HUDEP-2 (cell line): ENCODE measurements around the gene ORC6.

Experiments
- DNase-seq, 76 experiments: peaks; one replicate each; lab custom pipeline; 2025; ENCODE audit not compliant: unreplicated experiment in 76 of 76; lab: John Stamatoyannopoulos, UW

ORC6 gene

DNA sequence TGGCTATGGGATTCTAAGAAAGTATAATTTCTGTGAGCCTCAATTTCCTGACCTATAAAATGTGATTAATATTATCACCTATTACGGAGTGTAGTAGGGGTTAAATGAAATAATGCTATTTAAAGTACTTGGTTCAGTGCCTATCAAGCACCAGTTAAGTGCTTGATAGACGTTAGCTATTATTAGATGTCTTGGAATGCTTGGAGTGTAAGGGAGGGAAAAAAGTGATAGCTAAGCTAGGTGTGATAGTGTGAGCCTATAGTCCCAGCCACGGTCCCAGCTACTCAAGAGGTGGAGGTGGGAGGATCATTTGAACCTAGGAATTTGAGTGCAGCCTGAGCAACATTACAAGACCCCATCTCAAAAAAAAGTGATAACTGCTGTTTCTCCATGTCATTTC lies 7.5 kb downstream of the ORC6 start:
- DNase-seq = no peak

DNA sequence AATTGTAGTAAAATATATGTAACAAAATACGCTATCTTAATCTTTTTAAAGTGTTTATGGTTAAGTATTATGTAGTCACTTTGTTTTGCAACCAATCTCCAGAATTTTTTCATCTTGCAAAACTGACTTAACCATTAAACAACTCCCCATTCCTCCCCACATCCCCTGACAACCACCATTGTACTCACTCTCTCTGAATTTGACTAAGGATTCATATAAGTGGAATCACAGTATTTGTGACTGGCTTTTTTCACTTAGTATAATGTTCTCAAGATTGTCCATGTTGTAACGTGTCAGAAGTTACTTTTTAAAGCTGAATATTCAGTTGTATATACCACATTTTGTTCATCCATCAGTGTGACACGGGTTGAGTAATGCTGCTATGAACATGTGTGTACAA lies 10.6 kb downstream of the ORC6 start:
- DNase-seq = no peak

DNA sequence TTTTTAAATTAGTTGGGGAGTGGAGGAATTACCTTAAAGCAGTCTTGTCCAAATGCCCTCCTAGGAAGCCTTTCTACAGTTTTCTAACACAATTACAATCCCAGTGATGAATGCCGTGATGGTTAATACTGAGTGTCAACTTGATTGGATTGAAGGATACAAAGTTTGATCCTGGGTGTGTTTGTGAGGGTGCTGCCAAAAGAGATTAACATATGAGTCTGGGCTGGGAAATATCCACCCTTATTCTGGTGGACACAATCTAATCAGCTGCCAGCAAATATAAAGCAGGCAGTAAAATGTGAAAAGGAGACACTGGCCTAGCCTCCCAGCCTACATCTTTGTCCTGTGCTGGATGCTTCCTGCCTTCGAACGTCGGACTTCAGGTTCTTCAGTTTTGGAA lies 12.2 kb downstream of the ORC6 start:
- DNase-seq = peak in 9 of 76 experiments; percentile 4 to 31 (median 23)

DNA sequence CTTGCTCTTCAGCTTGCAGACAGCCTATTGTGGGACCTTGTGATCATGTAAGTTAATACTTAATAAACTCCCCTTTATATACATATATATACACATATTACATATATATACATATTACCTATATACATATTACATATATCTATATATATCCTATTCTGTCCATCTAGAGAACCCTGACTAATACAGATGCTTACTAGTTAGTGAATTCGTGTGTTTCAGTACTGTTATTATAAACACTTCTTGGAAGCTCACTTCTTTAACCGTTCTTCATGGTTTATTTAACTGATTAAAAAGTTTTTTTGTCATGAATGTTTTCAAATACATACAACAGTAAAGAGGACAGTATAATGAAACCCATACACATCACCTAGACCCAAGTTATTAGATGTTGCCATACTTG lies 12.6 kb downstream of the ORC6 start:
- DNase-seq = no peak

DNA sequence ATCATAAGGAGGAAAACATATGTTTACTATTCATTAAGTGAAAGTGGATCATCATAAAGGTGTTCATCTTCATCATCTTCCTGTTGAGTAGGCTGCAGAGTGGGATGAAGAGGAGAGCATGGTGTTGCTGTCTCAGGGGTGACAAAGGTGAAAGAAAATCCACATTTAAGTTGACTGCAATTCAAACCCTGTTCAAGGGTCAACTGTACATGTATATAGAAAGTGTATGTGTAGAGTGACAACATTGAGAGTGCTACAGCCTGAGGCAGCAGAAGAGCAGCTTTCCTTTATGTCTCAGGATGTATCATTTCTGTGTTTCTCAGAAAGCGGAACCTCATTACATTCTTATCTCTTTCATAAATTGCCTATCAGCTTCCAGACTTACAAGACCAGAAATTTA lies 17.2 kb downstream of the ORC6 start:
- DNase-seq = no peak

DNA sequence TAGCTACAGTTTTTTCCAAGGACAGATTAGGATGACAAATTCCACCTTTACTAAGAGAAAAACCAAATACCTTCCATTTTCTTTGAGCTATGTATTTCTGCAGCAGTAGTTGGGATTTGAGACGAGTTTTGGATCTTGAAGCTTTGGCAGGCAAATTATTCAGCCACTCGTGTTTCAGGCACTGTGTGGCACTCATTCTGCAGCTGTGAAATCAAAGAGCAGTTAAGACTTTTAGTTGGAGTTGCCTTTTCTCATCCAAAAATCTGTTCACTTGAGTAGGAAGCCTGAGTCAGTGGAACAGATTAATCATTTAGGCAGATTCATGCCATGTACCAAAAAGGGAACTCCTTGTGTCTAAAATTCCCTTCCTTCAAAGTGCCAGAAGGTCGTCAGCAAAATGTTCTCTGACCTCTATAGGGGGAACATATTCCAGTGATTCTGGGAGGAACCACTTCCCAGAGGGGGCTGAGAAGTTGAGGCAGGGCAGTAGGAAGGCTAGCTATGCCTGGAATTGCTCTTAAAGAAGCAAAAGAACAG lies 20.1 kb downstream of the ORC6 start:
- DNase-seq = no peak

DNA sequence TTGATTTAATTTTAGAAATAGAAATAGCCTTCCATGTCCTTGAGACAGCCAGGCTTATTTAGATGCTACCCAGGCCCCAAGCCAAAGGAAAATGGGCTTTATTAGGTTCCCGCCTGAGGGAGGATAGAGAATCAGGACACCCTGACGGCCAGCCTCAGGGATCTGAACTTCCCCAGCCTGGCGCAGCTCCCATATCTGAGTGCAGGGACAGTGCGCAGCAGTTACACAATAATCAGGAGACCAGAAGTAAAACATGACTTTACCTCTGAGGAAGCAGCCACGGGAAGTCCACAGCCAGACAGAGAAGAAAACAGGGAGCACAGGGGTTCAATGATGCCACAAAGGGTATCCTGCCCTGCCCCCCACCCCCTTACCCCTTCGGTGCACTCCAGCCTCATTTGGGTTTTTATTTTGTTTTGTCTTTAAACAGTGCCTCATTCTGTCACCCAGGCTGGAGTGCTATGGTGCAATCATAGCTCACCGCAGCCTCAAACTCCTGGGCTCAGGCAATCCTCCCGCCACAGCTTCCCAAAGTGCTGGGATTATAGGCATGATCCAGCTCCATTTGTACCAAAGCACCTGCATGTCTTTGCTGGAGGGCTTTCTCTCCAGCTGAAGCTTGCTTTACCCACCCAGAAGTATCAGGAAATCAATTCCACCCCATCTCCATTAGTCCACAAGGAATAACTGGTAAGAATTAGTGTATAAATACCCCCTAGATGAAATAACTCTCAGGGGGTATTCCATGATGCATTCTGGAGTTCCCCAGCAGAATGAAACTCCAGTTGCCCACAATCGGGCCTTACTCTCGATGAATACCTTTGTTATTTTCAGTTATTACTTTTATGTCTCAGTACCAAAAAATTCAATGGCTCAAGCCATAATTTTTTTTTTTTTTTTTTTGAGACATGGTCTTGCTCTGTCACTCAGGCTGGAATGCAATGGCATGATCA lies 21.9 kb downstream of the ORC6 start:
- DNase-seq = no peak

DNA sequence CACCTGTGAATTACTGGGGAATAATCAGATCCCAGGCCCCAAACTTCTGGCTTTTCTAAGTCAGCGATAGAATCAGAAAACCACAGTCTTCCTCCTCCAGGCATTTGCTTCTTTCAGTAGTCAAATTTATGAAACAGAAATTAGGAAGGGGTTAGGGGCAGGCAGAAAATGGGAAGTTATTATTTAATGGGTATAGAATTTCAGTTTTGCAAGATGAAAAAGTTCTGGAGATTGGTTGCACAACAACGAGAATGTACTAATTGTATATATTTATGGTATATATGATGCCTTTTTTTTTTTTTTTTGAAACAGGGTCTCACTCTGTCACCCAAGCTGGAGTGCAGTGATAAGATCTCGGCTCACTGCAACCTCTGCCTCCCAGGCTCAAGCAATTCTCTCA lies 23.5 kb downstream of the ORC6 start:
- DNase-seq = no peak

DNA sequence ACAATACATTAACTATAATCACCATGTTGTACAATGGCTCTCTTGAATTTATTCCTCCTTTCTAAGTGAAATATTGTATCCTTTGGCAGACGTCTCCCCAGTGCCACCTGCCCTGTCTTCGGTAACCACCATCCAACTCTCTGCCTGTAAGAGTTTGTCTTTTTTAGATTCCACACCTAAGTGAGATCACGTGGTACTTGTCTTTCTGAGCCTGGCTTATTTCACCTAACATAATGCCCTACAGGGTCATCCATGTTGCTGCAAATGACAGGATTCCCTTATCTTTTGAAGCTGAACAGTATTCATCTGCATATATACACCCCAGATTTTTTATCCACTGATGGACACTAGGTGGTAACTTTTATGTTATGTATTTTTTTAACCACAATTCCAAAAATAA lies 24.2 kb downstream of the ORC6 start:
- DNase-seq = no peak

DNA sequence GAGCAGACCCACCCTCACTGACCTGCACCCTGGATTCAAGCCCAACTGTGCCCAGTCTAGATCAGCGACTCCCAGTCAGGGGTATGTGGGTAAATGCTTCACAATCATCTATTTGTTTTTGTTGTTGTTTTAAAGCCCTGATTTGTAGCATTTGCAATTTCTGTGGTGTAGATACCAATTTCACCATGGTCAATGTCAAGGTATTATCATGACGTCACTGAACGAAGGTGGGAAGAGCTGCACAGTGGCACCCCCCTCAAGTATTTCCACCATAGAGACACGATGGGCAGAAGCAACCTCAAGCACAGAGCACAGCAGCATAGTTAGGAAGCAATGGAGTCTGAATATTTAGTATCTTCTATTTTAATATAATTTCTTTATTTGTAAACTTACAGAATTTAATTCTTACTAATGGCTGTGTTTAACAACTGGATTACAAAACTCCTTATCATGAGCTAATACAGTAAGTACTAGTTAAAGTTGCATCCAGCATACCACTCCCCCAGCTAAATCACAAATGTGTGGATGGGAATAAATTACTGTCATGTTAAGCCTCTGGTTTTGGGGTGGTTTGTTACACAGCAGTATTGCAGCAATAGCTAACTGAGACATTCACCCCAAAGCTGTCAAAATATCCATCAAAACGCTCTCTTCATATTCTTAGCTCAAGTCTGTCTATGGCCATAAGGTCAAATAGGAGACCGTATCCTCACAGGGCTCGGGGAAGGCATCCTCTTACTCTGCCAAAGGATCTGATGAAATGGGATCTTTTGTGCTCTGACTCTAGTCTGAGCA lies 25.5 kb downstream of the ORC6 start:
- DNase-seq = no peak

DNA sequence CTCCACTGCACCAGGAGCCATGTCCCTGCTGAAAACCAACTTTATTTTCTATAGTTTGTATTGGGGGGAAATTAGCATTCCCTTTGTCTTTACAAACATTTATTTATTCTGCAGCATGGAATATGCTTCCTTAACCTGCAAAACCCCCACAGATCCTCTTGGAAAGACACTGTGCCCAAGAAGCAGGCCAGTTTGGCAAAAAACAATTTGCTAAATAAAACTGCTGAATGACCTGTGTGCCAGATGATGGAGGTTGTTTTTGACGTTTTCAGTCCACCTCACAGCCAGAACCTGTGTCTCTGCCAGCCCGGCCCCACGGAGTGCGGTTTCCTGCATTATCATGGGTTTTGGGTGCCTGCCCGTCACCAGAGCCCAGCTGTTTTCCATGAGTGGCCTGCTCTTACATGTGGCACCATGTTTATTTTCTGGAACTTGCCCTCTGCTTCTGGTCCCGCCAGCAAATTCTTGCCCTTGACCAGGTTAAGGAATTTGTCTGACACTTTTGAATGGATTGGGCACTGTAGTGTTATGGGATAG lies 26.4 kb downstream of the ORC6 start:
- DNase-seq = peak in 3 of 76 experiments; percentile 2 to 16 (median 3)

DNA sequence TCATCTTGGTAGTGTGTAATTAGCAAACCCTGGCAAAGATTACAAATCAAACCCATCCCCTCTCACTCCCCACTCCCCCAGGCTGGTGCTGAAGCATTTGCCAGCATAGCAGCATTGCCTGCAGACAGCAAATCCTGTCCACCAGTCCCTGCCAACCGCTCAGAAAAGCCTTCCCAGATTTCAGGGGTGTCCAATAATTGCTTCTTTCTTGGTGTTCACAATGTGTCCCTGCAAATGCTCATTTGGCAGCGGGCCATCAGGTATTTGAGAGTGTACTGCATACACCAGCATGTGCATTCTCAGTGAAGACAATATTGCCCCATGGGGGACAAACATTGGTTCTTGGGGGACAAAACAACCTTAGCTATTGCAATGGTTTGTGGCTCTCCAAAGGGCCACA lies 28.2 kb downstream of the ORC6 start:
- no peak for DNase-seq

DNA sequence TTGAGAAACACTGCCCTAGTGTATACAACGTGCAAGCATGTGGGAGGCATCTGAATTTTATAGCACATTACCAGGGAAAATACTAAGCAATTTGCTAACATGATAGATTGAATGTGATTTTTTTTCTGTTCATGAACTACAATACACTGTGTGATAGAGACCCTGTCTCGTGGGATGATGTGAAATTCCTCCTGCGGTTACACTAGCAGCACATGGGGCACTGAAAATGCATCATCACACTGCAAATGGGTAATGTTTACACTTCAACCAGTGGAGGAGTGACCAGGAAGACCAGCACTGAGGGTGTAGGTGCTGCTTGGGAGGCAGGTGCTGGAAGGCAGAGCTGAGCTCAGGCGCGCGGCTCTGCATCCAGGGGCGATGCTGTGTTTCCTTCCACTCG lies 28.8 kb downstream of the ORC6 start:
- DNase-seq = no peak

DNA sequence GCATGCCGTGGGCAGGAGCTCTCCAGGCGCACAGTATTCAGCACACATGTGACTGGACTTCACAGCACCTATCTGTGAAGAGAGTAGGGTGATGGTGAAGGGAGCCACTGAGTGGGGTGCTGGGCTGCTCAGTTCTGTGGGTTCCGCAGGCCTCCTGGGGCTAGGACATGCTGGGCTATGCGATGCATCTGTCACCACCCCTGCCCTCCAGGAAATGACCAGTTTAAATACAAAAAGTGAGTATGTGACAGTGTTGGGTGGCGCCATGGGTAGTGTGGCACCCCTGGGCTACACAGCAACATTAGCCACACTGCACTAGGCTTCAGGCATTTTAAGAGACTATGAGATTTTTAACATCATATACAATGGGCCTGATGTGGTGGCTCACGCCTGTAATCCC lies 30.1 kb downstream of the ORC6 start:
- DNase-seq = no peak

DNA sequence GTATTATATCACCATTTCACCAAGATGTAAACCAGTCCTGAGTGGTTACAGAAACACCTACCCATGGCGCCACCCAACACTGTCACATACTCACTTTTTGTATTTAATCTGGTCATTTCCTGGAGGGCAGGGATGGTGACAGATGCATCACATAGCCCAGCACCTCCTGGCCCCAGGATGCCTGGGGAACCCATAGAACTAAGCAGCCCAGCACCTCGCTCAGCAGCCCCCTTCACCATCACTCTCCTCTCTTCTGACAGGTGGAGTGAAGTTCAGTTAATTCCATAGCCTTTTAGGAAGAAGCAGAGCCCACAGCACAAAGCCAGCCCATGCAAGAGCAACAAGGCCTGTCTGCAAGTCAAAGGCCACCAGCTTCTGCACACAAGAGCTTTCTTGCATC lies 31.2 kb downstream of the ORC6 start:
- DNase-seq = no peak

DNA sequence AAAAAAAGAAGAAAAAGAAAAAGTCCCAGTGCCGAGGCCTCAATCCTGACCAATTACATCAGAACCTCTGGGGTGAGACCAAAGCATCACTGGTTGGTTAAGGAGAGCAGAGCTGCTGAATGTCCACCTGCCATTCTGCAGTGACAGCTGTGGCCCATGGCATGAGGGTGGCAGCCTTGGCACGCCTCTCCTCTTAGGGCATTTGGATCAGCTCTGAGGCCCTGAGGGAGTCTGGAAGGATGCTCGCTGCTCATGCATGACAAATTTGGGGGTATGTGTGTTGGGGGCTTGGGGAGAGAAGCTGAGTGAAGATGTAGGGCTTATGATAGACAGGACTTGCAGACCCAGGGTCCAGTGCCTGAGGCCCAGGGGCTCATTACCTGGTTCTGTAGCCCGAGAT lies 32.4 kb downstream of the ORC6 start:
- DNase-seq = no peak

DNA sequence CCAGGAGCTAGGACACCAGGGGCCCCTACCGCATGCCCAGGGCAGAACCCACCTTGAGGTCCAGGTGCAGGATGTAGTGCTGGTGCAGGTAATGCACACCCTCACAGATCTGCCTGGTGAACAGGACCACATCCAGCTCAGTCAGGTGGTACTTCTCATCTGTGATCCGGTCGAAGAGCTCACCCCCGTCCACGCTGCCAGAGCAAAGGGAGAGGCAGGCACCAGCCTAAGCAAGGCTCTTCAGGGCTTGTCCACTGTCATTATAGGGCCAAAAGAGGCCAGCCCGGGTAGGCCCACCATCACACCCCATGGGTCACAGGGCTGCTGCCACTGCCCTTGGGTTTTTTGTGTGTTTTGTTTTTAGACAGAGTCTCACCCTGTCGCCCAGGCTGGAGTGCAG lies 37.7 kb downstream of the ORC6 start:
- DNase-seq = no peak

DNA sequence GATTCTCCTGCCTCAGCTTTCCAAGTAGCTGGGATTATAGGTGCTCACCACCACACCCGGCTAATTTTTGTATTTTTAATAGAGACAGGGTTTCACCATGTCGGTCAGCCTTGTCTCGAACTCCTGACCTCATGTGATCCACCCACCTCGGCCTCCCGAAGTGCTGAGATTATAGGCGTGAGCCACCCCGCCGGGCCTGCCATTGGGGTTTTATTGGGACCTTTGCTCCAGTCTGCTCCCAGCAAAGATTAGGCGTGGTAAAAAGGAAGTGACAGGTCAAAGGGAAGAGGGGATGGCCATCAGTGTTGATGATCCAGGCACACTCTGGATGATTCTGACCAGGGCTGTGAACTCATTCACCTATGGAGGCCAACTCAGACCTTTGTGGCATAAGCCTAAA lies 38.2 kb downstream of the ORC6 start:
- DNase-seq = no peak

DNA sequence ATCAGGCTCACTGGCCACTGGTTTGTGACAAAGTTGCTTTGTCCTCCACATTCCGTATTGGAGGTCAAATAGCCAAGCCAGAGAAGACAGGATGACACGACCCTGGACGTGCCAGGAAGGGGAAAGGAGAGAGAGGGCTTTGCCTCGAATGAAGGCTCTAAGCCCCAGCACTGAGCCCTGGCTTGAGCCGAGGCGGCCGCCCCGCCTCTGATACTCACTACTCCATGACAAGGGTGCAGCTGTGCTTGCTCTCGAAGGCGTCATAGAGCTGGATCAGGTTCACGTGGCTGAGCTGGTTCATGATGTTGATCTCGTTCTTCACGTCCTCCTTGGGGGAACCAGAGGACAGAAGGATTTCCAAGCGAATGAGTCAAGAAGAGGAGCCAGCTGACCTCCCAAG lies 39.3 kb downstream of the ORC6 start:
- no peak for DNase-seq

DNA sequence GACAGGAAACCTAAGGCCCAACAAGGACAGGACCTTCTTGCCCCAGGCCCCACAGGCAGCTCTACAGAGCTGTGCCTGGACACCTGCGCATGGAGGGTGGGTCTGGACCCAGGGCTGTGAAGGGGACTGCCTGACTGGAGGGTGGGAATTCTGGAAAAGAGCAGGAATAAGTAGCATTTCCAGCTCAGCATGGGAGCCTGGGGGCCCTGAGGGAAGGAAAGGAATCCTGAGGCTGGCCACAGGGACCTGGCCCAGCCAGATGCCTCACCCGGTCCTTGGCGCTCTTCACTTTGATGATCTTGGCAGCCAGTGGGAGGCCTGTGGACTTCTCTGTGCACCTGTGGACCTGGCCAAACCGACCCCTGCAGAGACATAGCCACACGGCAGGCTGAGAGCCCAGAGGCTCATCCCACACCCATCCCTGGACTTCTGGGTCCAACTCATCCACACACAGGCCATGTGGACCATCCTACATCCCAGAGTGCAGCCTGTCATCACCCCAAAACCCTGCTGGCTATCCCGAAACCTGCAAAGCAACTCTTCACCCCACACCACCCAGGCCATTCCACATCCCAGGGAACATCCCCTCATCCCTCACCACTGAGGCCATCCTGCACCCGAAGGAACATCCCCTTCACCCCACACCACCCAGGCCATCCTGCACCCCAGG lies 40.0 kb downstream of the ORC6 start:
- no peak for DNase-seq

DNA sequence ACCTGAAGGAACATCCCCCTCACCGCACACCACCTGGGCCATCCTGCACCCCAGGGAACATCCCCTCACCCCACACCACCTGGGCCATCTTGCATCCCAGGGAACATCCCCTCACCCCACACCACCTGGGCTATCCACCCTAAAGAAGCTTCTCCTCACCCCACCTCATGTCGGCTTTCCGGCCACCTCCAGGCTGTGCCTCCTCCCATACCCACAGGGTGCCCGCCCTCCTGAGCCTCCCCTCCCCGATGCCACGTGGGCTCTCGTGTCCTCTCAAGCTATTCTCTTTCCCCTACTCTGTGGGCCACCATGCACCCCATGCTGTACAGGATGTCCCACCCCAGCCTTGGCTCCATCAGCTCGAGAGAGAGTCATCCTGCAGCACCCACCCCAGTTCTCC lies 40.7 kb downstream of the ORC6 start:
- DNase-seq = no peak
